SK-N-MC (cell line): ENCODE results near the gene NAP1L4.

Source experiments
- EZH2 ChIP-seq: fragments of 200-600 bp; sonication (generic); IDR thresholded peaks from one replicate; pipeline ENCODE4 v1.6.1; 2017; ENCODE audit warnings: antibody characterized with exemption
- FOXP2 ChIP-seq: optimal IDR thresholded peaks from 2 replicates; pipeline ENCODE3; 2011; ENCODE audit warnings: mild to moderate bottlenecking, moderate library complexity; ENCODE audit not compliant: insufficient read depth; ENCODE audit errors: extremely low read length, control extremely low read depth
- POLR2AphosphoS5 ChIP-seq: IDR thresholded peaks from 2 replicates; pipeline ENCODE4 v1.6.1; 2012; ENCODE audit warnings: mild to moderate bottlenecking, low read depth, low read length, borderline replicate concordance

GRCh38 chr11:3030289-3031070 lies 38.4 kb upstream of the NAP1L4 start:
- TF ChIP-seq EZH2 (no peak), POLR2AphosphoS5 (no peak), FOXP2 (no peak)
